GM23248 (cell line): ENCODE measurements around the gene FAM131A.

Source experiments
- EZH2 ChIP-seq: fragments of 200-600 bp; sonication (generic); IDR thresholded peaks from 2 replicates; pipeline ENCODE4 v1.6.1; 2018; ENCODE audit warnings: antibody characterized with exemption, mild to moderate bottlenecking; ENCODE audit not compliant: insufficient read depth, poor library complexity, severe bottlenecking
- EZH2phosphoT487 ChIP-seq: fragments of 200-600 bp; sonication (generic); IDR thresholded peaks from 2 replicates; pipeline ENCODE4 v1.6.1; 2018; ENCODE audit warnings: antibody characterized with exemption, moderate library complexity, mild to moderate bottlenecking, low read depth; ENCODE audit not compliant: insufficient read depth

DNA sequence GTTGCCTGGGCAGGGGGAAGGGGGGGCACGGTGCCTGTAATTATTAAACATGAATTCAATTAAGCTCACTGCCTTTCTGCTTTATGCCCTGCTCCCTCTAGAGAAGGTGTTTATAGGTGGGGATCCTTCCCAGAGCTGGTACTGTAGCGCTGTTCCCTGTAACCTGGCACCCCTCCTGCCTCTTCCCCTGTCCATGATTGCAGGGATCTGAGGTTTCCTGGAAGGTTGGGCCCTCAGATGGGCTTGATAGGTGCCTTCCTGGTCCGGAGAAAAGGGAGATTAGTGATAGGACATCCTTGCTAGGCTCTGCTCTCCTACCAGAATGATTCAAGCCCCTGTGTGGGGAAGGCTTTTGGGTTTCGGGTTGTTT lies 2.1 kb upstream of the FAM131A start:
- TF ChIP-seq EZH2phosphoT487 (no peak), EZH2 (no peak)
